Glomerular endothelial cell (primary cell): ENCODE data around the gene PPM1B. TPM values are rescaled to one million over a fixed set of nuclear protein-coding genes. Genes with fewer than 3 reads are reported as not detected.
A peak's percentile ranks its signal among the peaks of the same experiment; 100 is the strongest.
"Not testable (repeated sequence)": the region's sequence is repeated elsewhere in the genome, so short reads cannot be mapped to it uniquely, and the experiment has no call there.

Source experiments
- DNase-seq: peaks from one replicate; pipeline ENCODE4 v3.0.0-alpha.2; 2011; ENCODE audit warnings: low read depth, low spot score; ENCODE audit errors: extremely low read depth
- total RNA-seq: library from RNA; depleted of rRNA; stranded (reverse); fragments of >200 nt; gene quantifications from 2 replicates; pipeline ENCODE4 v1.2.3, GENCODE V29; 2015

The PPM1B gene
- total RNA-seq, 1 donor from 2014 or later, result 16.3 TPM

DNA sequence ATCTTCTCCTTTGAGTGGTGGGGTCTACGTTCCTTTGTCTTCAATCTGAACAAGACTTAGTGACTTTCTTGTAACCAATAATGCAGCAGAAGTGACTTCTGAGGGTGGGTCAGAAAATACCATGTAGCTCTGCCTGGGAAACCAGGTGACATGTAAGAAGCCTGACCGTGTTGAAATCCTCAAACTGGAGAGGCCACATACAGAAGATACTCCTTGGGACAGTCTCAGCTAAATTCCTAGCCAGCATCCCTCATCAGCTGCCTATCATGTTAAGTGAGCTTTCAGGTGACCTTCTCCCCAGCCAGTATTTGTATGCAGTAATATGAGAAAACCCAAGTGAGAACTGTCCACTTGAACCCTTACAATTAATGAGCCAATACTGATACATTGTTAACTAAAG lies 27.0 kb downstream of the PPM1B start:
- no peak for DNase-seq

GRCh38 chr2:44197816-44198215 lies 29.1 kb downstream of the PPM1B start:
- no peak for DNase-seq

- DNase-seq, result no peak
Measured at GRCh38 chr2:44200011-44200410, 31.3 kb downstream of the PPM1B start.

DNA sequence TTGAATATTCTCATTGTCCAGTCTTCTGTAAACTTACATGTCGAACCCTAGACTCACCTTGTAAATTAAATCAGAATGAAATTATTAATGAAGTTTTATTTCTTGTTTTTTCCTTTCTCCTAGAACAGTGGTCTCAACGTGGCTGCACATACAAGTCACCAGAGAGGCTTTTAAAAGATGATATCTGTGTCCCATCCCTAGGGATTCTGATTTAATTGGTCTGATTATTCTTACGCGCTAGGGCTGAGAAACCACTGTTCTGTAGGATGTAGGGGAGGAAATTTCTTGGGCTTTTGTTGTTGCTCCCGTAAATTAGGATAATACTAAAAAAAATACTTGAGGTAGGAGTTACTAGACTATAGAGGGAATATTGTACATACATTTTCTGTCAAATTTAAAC lies 32.1 kb downstream of the PPM1B start:
- DNase-seq, result no peak

DNA sequence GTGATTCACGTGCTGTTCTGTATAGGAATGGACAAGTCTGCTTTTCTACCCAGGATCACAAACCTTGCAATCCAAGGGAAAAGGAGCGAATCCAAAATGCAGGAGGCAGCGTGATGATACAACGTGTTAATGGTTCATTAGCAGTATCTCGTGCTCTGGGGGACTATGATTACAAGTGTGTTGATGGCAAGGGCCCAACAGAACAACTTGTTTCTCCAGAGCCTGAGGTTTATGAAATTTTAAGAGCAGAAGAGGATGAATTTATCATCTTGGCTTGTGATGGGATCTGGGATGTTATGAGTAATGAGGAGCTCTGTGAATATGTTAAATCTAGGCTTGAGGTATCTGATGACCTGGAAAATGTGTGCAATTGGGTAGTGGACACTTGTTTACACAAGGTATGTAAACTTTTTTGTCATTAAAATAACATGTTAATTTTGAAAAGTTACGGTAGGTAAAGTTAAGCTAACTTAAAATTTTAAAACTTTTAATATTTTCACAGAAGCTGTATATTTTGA lies 33.0 kb downstream of the PPM1B start:
- no peak for DNase-seq

DNA sequence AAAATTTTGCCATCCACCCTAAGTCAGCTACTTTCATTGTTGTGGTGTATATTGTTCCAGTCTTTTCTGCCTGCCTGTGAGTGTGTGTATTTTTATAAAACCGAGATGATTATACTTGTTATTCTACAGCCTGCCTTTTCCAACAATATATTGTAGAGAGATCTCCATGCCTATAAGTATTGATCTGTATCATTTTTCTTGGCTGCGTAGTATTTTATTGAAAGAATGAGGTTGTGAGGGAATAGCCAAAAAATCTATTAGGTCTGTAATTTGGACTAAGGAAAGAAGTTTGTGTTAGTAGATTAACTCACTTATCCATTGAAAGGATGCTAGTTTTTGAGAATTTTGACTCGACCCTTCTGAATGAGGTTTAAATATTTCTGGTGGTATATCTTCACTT lies 34.9 kb downstream of the PPM1B start:
- no peak for DNase-seq

GRCh38 chr2:44205169-44205568 lies 36.5 kb downstream of the PPM1B start:
- DNase-seq, result no peak

DNA sequence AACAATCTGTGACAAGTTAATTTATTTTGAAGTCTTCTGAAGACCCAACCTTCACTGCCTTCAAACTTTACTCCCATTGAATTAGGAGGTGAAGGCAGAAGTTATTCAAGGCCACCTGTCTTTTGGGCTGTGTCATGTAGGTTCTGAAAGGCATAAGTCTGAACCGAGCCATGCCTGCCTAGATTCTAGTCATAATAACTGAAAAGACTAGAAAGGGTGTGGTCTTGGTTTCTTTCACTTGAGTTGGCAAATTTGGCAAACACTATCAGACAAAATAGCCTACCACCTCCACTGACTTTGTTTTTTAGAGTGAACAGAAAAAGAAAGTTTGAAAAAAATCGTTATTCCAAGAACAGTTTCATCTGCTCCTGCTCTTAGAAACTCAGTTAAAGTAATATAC lies 38.4 kb downstream of the PPM1B start:
- no peak for DNase-seq

GRCh38 chr2:44207648-44208047 lies 39.0 kb downstream of the PPM1B start:
- not testable (repeated sequence) for DNase-seq

GRCh38 chr2:44210362-44210761 lies 41.7 kb downstream of the PPM1B start:
- no peak for DNase-seq

- peak; percentile 47 for DNase-seq
Measured at GRCh38 chr2:44211183-44211582, 42.5 kb downstream of the PPM1B start.

DNA sequence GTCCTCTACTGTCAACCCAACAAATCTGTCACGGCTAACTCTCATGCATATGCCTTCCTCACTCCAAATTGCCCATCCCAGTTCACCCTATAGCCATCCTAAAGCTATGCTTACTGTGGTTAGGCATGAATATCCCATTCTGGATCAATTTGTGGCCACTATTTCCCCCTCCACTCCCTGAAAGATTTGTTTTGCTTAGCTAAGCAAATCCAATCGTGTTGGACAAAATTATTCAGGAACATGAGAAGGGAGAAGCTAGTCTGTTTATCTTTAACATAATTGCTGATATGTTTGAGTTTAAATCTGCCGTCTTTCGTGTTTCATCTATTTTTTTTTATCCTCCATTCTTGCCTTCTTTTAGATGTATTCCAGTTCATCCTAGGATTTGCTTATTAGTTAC lies 43.6 kb downstream of the PPM1B start:
- DNase-seq, result no peak

GRCh38 chr2:44215827-44216226 lies 47.2 kb downstream of the PPM1B start:
- DNase-seq, result no peak

- DNase-seq, result no peak
Measured at GRCh38 chr2:44218771-44219170, 50.1 kb downstream of the PPM1B start.

DNA sequence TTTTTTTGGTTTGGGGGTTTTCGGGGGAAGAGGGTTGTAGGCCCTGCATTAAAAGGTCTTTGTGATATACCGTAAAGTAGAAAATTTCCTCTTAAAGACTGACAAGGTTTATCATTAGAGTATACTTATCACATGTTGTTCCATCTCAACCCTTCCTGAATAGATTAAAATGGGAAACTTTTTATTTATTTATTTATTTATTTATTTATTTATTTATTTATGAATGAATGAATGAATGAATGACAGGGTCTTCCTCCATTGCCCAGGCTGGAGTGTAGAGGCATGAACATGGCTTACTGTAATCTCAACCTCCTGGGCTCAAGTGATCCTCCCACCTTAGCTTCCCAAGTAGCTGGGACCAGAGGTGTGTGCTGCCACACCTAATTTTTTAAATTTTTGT lies 58.1 kb downstream of the PPM1B start:
- DNase-seq, result no peak

- no peak for DNase-seq
Measured at GRCh38 chr2:44230378-44230777, 61.7 kb downstream of the PPM1B start.

DNA sequence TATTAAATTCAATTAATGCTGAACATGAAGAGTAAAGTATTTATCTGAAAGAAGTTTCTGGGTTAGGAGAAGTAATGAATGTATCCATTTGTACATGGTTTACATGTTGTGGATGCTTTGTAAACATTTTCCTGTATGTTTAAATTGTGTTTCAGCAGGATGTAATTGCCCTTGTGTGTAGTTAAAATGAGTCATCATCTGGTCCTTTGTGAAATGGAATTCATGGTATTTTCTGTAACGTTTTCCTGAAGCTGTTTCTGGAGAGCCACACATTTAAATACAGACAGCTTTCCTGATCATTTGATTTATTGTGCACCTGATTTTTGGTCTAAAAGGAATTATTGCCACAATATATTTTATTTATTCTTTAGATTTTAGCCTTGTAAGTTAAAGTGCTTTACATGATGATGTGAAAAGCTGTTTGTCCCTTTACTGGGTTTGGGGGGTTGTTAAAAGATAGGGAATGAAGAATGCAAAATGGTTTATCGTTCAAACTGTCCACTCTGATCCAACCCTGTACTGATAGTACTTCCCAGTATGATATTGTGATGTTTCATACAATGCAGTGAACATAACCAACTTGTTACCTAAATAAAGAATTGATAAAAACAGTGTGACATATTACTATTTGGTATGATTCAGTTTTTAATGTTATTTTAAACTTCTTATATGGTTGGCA lies 64.9 kb downstream of the PPM1B start:
- peak; percentile 54 for DNase-seq

DNA sequence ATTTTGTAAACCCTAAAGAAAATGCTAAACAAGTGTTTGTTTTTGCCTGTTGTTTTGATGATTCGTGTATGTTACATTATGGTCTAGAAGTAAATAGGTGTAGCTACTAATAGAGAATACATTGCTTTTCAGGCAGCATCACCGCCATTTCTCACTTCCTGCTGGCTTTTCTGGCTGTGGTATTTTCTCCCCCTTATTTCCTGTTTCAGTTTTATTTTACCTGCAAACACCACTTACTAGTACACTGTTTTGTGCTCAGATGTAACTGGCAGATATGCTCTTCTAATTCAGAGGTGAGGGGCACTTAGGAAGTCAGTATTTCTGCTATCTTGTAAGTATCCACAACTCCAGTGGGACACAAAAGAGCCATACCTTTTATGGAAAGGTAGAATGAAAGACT lies 68.5 kb downstream of the PPM1B start:
- no peak for DNase-seq

DNA sequence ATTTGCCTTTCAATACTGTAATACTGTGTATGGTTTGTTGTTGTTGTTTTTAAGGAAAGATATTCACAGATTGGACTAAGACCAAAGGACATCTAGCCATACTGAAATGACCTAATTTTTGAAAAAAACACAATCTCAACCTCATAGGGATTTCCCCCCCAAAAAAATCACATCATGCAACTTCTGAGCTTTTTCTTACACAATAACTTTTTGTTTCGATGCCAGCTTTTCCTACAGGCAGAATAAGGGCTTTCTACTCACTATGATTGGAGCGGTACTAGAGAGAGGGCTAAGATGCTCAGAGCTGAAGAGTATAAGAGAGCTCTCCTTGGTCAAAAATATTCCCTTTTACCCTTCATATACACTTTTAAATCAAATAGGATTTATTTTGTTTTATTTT lies 74.2 kb downstream of the PPM1B start:
- no peak for DNase-seq

DNA sequence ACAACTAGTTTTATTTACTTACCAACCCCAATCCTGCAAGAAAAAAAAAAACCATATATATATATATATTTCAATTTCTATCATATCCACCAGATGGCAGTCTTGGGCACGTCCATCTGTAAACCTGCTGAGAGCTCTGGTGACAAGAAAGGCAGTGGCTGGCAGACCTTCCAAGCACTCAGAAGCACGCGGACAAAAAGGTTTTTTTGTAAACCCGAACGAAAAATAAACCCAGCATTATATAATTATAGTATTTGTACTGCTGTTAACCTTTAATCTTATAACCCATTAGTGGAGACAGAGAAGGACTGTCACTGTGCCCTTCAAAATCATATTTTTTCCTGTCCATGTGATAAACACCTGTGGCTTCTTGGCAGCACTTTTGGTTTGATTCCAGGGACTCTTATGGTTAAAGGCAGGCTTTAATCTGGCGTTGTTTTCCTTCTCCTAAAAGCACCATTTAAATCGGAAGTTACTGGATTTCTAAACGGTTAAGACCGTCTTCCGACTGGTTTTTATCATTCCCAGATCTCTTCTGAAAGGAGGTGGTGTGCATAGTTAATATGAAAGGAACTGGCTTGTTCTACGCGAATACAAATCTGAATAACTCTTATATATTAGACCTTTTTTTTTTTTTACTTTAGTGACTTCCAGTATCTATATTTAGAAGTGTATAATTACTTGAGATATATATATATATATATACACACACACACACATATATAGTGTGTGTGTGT lies 75.6 kb downstream of the PPM1B start:
- peak; percentile 56 for DNase-seq

DNA sequence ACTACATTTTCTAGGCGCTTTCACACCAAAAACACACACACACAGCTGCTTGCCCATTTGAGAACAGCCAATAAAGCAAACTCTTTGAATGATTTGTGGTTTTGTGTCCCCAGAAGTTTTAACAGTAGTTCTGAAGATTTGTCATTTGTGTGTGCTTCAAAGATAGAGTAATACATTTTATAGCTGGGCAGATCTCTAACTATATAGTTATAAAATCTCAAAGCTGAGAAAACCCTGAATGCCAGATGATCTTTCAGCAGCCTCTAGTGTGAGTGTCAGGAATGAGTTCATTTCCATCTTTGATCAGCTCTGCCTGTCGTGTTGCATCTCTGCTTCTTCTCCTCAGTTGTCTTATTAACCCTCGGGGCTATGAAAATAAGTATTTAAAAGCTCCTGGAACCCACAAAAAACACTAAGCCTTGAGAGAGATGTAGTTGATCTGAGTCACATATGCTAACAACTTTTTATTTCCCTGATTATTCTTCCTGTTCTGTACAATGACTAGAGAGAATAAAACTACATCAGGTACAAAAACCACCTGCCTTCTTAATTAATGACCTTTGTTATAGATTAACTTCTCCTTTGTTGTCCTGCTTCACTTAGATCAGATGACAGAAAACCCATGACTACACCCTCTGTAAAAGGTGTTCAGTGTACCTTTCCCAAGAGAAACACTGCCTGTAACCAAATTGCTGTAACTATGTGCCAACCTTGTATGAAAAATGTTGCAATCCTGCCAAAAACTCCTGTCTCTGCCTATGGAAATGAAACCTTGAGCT lies 76.6 kb downstream of the PPM1B start:
- DNase-seq, result no peak

DNA sequence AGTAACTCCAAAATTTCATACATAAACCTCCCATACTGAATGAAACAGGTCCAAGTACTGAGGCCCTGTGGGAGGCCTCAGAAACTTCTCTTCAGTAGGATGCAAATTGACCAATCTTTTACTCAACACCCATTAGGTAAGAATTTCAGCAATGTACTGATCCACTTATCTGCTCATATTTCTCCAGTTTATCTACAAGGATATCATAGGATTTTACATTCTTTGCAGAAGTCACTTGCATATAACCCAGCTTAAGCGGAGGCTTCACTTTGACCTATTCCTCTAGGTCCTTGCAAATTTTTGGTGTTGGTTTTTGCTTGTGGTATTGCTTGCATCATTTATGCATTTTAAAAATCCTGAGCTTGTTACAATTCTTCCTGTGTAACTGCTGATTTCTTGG lies 77.8 kb downstream of the PPM1B start:
- no peak for DNase-seq
